ENCODE data around the gene MTRFR. TPM values are rescaled to one million over a fixed set of nuclear protein-coding genes. Genes with fewer than 3 reads are reported as not detected.

Gene MTRFR
- total RNA-seq, 6 donors from 2014 or later = 9.4 to 27.4 (median 13.6) TPM

DNA sequence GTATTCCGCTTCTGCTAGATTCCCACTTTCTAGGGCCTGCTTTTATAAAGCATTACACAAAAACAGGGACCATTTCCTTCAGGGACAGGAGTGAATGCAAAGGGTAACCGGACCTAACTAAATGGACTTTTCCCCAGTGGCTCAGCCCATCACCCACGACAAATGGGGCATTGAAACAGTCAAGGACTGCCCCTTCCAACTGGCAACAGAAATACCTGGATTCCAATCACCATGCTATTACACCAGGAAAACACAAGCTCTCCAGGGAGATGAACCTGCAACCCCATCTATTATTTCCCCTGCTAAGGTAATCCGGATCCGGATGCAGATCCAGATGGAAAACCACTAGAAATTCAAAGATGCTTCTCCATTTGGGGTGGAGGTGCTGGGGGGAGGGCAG, 1.3 kb upstream of the MTRFR start:
- WGBS, 2 donors = 28 to 29% methylated on average over 5 of the region's 5 CpGs
- ATAC-seq (ENCODE audit: low FRiP score in 2 of 2) (no peak), DNase-seq (no peak)
- Histone ChIP-seq H3K4me3 (peak overlapping the region; percentile 67 to 92 (median 82)), H3K27me3 (no peaks in the 10 kb centered on the region), H3K36me3 (no peaks in the 10 kb centered on the region), H3K4me1 (peaks cover 21 to 54% (median 34%) of the 10 kb centered on the region in 4 donors), H3K9me3 (no peaks in the 10 kb centered on the region), H3K27ac (peak overlapping the region in 3 of 4 donors; percentile 84 to 97 (median 88))
- TF ChIP-seq POLR2AphosphoS5 (IDR thresholded peaks at IDR 0.05) (no peak), POLR2A (IDR thresholded peaks at IDR 0.05) (no peak), EP300 (IDR thresholded peaks at IDR 0.05) (no peak)
- TF ChIP-seq, protein P1, sequence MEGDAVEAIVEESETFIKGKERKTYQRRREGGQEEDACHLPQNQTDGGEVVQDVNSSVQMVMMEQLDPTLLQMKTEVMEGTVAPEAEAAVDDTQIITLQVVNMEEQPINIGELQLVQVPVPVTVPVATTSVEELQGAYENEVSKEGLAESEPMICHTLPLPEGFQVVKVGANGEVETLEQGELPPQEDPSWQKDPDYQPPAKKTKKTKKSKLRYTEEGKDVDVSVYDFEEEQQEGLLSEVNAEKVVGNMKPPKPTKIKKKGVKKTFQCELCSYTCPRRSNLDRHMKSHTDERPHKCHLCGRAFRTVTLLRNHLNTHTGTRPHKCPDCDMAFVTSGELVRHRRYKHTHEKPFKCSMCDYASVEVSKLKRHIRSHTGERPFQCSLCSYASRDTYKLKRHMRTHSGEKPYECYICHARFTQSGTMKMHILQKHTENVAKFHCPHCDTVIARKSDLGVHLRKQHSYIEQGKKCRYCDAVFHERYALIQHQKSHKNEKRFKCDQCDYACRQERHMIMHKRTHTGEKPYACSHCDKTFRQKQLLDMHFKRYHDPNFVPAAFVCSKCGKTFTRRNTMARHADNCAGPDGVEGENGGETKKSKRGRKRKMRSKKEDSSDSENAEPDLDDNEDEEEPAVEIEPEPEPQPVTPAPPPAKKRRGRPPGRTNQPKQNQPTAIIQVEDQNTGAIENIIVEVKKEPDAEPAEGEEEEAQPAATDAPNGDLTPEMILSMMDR (IDR thresholded peaks at IDR 0.05) = no peak

DNA sequence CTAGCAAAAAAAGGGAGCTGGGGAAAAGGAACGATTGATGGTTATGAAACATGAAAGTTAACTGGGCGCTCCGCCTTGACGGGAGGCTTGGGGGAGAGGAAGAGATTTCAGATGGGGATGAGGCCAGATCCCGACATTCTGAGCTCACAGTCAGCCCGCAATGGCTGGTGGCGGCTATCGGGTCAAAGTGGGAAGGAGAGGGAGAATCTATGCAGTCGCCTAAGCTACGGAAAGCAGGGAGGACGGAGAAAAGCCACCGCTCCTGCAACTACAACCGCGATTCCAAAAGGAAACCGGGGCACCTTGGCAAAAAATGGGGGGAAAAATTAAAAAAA, 797 bp upstream of the MTRFR start:
- WGBS, 2 donors = 0% methylated on average over 15 of the region's 15 CpGs
- DNase-seq (peak in 1 of 2 donors; percentile 42), ATAC-seq (ENCODE audit: low FRiP score in 2 of 2) (peak in 1 of 2 donors; percentile 25)
- Histone ChIP-seq H3K4me3 (peak overlapping the region; percentile 67 to 92 (median 82)), H3K9me3 (no peaks in the 10 kb centered on the region), H3K4me1 (peaks cover 21 to 59% (median 36%) of the 10 kb centered on the region in 4 donors), H3K27me3 (no peaks in the 10 kb centered on the region), H3K36me3 (no peaks in the 10 kb centered on the region), H3K27ac (peak overlapping the region; percentile 73 to 97 (median 86))
- TF ChIP-seq, protein P1 (IDR thresholded peaks at IDR 0.05) = no peak
- no peak for TF ChIP-seq POLR2A (IDR thresholded peaks at IDR 0.05)
- no peak for TF ChIP-seq EP300 (IDR thresholded peaks at IDR 0.05)
- no peak for TF ChIP-seq POLR2AphosphoS5 (IDR thresholded peaks at IDR 0.05)

DNA sequence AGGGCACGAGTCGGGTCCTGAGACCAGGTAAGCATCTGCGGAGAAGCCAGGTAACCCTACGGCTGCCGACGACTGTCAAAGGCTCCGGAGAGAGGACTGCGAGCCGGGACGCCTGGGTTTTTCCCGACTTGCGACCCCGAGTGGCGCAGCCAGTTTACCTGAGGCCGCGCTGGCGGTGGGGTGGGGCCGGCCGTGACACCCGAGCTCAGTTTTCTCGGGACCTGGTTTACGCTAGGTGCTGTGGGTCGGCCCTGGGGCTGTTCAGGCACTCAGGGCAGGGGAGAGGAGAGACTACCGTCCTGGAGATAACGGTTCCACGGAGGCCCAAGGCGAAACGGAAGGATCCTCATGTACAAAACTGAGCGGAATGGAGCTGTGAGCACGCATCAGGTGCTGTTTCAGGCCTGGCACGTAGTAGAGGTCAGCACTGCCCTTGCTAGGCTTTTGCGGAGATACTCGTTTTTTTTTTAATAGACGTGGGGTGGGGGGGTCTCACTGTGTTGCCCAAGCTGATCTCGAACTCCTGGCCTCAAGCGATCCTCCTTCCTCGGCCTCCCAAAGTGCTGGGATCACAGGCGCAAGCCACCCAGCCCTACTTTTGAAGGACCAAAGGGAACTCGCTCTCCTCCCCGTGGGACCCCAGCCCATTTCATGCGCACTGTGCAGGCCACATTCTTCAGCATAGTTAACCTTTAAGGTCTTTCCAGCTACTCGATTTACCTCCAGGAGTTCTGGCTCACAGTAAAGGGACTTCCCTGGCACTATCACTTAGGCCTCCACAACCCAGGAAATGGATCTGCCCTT, 471 bp downstream of the MTRFR start:
- H3K27ac ChIP-seq = peak overlapping the region; percentile 86 to 97 (median 88)
- DNase-seq = no peak
- peak in 1 of 4 donors; percentile 21 for TF ChIP-seq POLR2A (IDR thresholded peaks at IDR 0.05)
- TF ChIP-seq EP300 (IDR thresholded peaks at IDR 0.05) = no peak
- TF ChIP-seq, protein P1 (IDR thresholded peaks at IDR 0.05) = no peak
- TF ChIP-seq POLR2AphosphoS5 (IDR thresholded peaks at IDR 0.05) = no peak

GRCh38 chr12:123237646-123238329, 4.6 kb downstream of the MTRFR start:
- ATAC-seq (ENCODE audit: low FRiP score in 2 of 2) (peak in 1 of 2 donors; percentile 46), DNase-seq (peak in 1 of 2 donors; percentile 53)
- Histone ChIP-seq H3K27me3 (no peaks in the 10 kb centered on the region), H3K4me3 (no peak overlapping the region), H3K9me3 (no peaks in the 10 kb centered on the region), H3K36me3 (peaks cover 0 to 5% (median 2%) of the 10 kb centered on the region in 4 donors), H3K4me1 (peaks cover 27 to 52% (median 38%) of the 10 kb centered on the region in 4 donors), H3K27ac (peak overlapping the region; percentile 5 to 71 (median 48))
- WGBS, 2 donors = 49 to 50% methylated on average over 6 of the region's 6 CpGs
- TF ChIP-seq EP300 (IDR thresholded peaks at IDR 0.05) (peak in 3 of 4 donors; percentile 32 to 76 (median 62)), POLR2A (IDR thresholded peaks at IDR 0.05) (no peak), POLR2AphosphoS5 (IDR thresholded peaks at IDR 0.05) (no peak)
- TF ChIP-seq, protein P1 (IDR thresholded peaks at IDR 0.05) = peak; percentile 60 to 76 (median 70)

More for the DNA sequence above, 471 bp downstream of the MTRFR start:
- WGBS, 2 donors = 6 to 25% methylated on average over 8 to 41 of the region's 42 CpGs
- no peaks in the 10 kb centered on the region for H3K9me3 ChIP-seq
- ATAC-seq (ENCODE audit: low FRiP score in 2 of 2) = peak; percentile 5 to 24
- no peaks in the 10 kb centered on the region for H3K27me3 ChIP-seq
- H3K4me3 ChIP-seq = peak overlapping the region; percentile 49 to 92 (median 82)
- no peaks in the 10 kb centered on the region for H3K36me3 ChIP-seq
- peaks cover 24 to 64% (median 41%) of the 10 kb centered on the region in 4 donors for H3K4me1 ChIP-seq

All from upper lobe of left lung (tissue), 6 donors.